Colonic mucosa (tissue), 4 donors: Measurements from ENCODE around the gene NRG3. TPM values are rescaled to one million over a fixed set of nuclear protein-coding genes. Genes with fewer than 3 reads are reported as not detected.

ENCODE experiments used
- DNase-seq: peaks from one replicate; pipeline ENCODE4 v3.0.0-alpha.2; 2020
- H3K27ac ChIP-seq: fragments of 200-600 bp; one replicate; pipeline ENCODE4 v1.8.0; 2021
- H3K27me3 ChIP-seq: fragments of 200-600 bp; one replicate; pipeline ENCODE4 v1.8.0; 2021
- H3K36me3 ChIP-seq: fragments of 200-600 bp; one replicate; pipeline ENCODE4 v1.8.0; 2021
- H3K4me1 ChIP-seq: fragments of 200-600 bp; one replicate; pipeline ENCODE4 v1.8.0; 2021; ENCODE audit warnings: mild to moderate bottlenecking
- H3K4me3 ChIP-seq: fragments of 200-600 bp; one replicate; pipeline ENCODE4 v1.8.0; 2021
- H3K9ac ChIP-seq, 2 donors: one replicate each; pipeline ENCODE4 v1.7.0; 2013; ENCODE audit warnings: control low read depth in 2 of 2, low read depth in 2 of 2, low read length in 2 of 2
- H3K9me3 ChIP-seq: fragments of 200-600 bp; one replicate; pipeline ENCODE4 v1.8.0; 2021
- CTCF ChIP-seq: fragments of 200-600 bp; IDR thresholded peaks from one replicate; pipeline ENCODE4 v1.8.0; 2022; ENCODE audit warnings: antibody characterized with exemption, mild to moderate bottlenecking
- intact Hi-C: fragments of 100-400 bp; cut with DNase I; formaldehyde crosslinking; loops from one replicate; pipeline ENCODE4 v1.14.1; 2022
- total RNA-seq, 2 donors: library from RNA; stranded (reverse); fragmentation: NEBNext Ultra II Directional in 1 of 2; extraction: Animal tissue kit (Norgen Biotek cat#: 25700) in 1 of 2; gene quantifications; one replicate each; pipeline ENCODE4 v1.2.1, GENCODE V29; 2021
- donor health status: healthy.
- donor health status: DM: no; HTN: no; CAD: no.
- donor health status: DM: no; HTN: no; CAD: no.

The NRG3 gene
- total RNA-seq, 2 donors from 2014 or later, result 0.24 TPM; not detected in 1

GRCh38 chr10:82353381-82353780, 478.4 kb downstream of the NRG3 start:
- H3K4me1 ChIP-seq, result no peaks in the 10 kb centered on the region
- no peak overlapping the region for H3K4me3 ChIP-seq
- H3K27me3 ChIP-seq, result no peaks in the 10 kb centered on the region
- no peaks in the 10 kb centered on the region for H3K9me3 ChIP-seq
- no peak overlapping the region for H3K27ac ChIP-seq
- H3K9ac ChIP-seq, result no peak overlapping the region
- no peak for DNase-seq
- intact Hi-C loops, result no loop called here
- TF ChIP-seq CTCF, result no peak
- no peaks in the 10 kb centered on the region for H3K36me3 ChIP-seq

- H3K36me3 ChIP-seq, result no peaks in the 10 kb centered on the region
- no peak for TF ChIP-seq CTCF
- H3K27me3 ChIP-seq, result no peaks in the 10 kb centered on the region
- no peak for DNase-seq
- no peak overlapping the region for H3K27ac ChIP-seq
- H3K9ac ChIP-seq, result no peak overlapping the region
- no peaks in the 10 kb centered on the region for H3K4me1 ChIP-seq
- intact Hi-C loops, result no loop called here
- no peaks in the 10 kb centered on the region for H3K9me3 ChIP-seq
- H3K4me3 ChIP-seq, result no peak overlapping the region
Measured at GRCh38 chr10:82358486-82359099, 483.6 kb downstream of the NRG3 start.

GRCh38 chr10:82361256-82361655, 486.3 kb downstream of the NRG3 start:
- intact Hi-C loops, result no loop called here
- no peak for TF ChIP-seq CTCF

GRCh38 chr10:82377608-82378007, 502.6 kb downstream of the NRG3 start:
- DNase-seq, result no peak
- Histone ChIP-seq H3K27me3 (no peaks in the 10 kb centered on the region), H3K27ac (no peak overlapping the region), H3K9ac (no peak overlapping the region), H3K36me3 (no peaks in the 10 kb centered on the region), H3K4me3 (no peak overlapping the region), H3K4me1 (no peaks in the 10 kb centered on the region), H3K9me3 (no peaks in the 10 kb centered on the region)
- TF ChIP-seq CTCF, result no peak
- intact Hi-C loops, result loop anchor here (2.0 kb wide), 1 partner anchor 155 kb away; no protein-coding TSS in a partner anchor

More at GRCh38 chr10:82361256-82361655, 486.3 kb downstream of the NRG3 start:
- H3K4me3 ChIP-seq, result no peak overlapping the region
- DNase-seq, result no peak
- no peaks in the 10 kb centered on the region for H3K36me3 ChIP-seq
- no peaks in the 10 kb centered on the region for H3K27me3 ChIP-seq
- no peaks in the 10 kb centered on the region for H3K9me3 ChIP-seq
- H3K4me1 ChIP-seq, result no peaks in the 10 kb centered on the region
- no peak overlapping the region for H3K27ac ChIP-seq
- H3K9ac ChIP-seq, result no peak overlapping the region

GRCh38 chr10:82378146-82378545, 503.2 kb downstream of the NRG3 start:
- Histone ChIP-seq H3K36me3 (no peaks in the 10 kb centered on the region), H3K27me3 (no peaks in the 10 kb centered on the region), H3K4me1 (no peaks in the 10 kb centered on the region), H3K27ac (no peak overlapping the region), H3K9ac (no peak overlapping the region), H3K9me3 (no peaks in the 10 kb centered on the region), H3K4me3 (no peak overlapping the region)
- no peak for DNase-seq
- intact Hi-C loops, result no loop called here
- no peak for TF ChIP-seq CTCF
